GM10266 (cell line): ENCODE results near the gene SPECC1.

Experiments used
- DNase-seq: peaks from one replicate; pipeline ENCODE4 v3.0.0; 2012; ENCODE audit errors: extremely low spot score
- TF ChIP-seq, protein P1 (sequence below): IDR thresholded peaks from 2 replicates; pipeline ENCODE4 v1.5.1; 2012; ENCODE audit warnings: mild to moderate bottlenecking, low read depth; ENCODE audit not compliant: control insufficient read depth, insufficient read depth; ENCODE audit errors: missing control alignments

SPECC1 gene

DNA sequence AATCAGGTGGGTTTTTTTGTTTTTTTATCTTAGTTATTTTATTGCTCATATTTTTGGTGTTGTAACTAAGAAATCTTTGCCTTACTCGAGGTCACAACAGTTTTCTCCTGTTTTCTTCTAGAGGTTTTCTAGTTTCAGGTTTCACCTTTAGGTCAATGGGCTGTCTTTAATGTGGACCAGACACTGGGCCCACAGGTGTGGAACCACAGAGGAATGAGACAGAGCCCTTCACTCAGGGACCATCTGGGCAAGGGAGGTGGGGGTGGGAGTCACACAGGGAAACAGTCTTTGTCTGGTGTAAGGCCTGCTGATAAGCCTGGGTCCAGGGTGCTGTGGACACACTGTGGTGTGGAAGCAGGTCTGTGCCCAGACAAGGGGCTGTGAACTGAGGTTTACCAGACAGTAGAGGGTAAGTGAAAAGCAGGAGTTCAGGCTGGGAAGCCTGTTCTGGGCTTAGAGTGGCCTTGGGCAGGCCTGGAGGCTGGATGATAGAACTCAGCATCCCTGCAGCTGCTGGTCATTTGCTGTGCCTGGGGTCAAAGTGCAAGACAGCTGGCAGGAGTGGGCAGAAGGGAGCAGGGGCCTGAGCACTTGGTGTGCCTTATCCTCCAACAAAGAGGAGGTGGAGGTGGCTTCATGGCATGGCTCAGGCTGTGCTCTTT lies 75.6 kb downstream of the SPECC1 start:
- DNase-seq: no peak
- TF ChIP-seq, protein P1, sequence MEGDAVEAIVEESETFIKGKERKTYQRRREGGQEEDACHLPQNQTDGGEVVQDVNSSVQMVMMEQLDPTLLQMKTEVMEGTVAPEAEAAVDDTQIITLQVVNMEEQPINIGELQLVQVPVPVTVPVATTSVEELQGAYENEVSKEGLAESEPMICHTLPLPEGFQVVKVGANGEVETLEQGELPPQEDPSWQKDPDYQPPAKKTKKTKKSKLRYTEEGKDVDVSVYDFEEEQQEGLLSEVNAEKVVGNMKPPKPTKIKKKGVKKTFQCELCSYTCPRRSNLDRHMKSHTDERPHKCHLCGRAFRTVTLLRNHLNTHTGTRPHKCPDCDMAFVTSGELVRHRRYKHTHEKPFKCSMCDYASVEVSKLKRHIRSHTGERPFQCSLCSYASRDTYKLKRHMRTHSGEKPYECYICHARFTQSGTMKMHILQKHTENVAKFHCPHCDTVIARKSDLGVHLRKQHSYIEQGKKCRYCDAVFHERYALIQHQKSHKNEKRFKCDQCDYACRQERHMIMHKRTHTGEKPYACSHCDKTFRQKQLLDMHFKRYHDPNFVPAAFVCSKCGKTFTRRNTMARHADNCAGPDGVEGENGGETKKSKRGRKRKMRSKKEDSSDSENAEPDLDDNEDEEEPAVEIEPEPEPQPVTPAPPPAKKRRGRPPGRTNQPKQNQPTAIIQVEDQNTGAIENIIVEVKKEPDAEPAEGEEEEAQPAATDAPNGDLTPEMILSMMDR: no peak

DNA sequence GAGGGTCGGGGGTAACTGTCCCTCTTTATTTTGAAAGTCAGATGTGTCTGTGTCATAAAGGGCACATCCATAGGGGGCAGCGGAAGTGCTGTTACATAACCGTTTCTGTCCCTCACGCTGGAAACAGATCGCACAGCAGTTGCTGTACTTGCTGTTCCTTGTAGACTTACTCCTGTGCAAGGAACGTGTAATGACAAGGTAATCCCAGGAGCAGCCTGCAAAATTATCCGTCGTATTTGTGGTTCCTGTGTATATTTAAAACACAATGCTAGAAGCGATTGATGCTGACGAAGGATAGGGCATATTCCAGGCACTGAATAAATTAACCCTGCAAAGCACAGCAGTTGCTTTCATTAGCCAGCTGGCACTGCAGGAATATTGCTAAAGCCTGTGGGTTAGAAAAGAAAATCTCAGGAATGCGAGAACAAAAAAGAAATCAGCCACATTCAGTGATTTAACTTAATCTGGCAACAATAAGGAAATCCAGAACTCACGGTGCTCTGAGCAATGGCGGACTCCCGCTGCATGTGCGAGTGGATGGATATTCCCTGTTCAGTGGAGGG lies 76.2 kb downstream of the SPECC1 start:
- TF ChIP-seq, protein P1: no peak
- no peak for DNase-seq

DNA sequence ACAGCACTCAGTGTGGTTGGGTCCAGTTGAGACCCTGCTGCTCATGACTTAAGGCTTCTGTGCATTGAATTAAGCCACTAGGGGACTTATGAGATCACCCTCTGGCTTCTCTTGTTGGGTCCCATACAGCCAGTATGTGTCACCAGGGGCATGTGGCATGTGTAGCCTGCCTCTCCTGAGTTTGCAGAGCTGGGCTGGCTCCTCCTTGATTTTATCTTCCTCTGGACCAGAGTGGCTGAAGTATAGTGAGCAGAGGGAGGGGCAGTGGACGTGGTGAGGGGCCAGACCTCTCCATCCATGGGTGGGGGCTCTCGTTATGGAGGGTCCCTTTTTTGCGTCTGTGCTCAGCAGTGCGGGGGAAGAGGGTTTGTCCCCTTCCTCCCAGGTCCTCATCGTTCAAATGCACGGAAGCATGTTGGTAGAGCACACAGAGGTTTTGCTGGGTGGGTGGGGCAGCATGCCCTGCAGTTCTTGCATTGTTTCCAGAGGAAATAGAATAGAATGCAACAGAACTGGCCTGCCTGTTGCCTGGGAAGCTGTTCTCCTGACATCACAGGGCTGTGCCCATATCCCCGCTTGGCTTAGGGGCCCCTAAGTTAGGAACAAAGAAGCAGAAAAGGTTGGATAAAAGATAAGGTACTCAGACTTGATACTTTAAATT lies 77.4 kb downstream of the SPECC1 start:
- TF ChIP-seq, protein P1: no peak
- DNase-seq: no peak

DNA sequence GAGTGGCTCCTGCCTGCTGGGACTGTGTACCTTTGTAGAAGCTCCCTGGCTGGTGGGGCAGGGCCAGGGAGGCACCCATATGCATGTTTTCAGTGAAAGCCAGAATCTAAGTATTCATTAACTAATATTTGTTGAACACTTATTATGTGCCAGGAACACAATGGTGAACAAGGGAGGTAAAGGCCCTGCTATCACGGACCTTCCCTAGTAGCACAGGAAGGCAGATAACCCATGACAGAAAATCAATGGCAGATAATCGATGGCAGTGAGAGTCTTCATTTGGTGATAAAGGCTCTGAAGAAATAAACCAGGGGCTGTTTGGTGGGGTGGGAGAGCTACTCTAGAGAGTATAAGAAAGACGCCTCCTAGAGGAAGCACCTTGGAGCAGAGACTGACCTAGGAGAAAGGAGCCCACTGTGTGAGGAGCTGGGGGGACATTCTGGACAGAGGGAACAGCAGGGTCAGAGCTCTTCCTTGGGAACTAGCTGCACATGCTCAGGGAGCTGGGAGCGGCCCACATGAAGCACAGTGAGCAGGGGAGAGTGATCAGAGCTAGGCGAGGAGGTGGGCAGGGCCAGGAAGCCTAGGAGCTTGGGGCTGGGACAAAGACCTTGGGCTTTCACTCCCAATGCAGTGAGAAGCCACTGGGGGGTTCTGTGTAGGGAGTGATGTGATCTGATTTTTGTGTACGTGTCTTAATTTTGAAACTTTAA lies 78.5 kb downstream of the SPECC1 start:
- TF ChIP-seq, protein P1: no peak
- DNase-seq: no peak

DNA sequence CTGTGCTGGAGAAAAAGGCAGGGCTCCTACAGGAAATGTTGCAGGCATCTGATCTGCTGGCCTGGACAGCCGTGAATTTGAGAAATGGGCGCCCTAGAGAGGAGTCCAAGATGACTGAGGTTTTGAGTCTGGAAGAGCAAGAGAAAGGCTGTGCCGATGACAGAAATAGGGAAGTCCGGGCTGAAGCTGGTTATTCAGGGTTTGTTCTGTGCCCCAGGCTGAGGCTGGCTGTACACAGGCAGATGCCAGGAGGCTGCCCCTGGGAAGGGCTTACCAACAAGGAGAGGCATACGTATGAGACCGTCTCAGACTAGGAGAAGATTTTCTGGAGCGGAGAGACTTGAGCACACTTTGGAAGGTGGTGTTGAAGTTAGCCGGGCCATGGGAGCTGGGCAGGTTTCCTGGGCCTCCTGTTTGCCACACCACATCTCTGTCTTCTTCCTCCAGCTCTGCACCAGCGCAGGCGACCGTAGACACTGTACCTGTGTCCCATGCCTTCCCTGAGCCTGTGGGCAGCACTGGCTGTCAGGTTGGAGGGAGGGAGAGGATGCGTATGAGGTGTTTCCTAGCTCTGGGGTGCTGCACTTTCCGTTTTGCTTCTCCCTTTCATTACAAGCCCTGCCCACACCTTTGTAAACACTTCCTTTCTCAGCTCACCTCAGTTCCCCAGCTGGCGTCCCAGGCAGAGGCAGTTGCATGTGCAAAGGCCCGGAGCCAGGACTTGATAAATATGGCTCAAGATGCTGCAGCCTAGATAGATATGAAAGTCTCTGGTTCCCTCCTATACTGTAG lies 80.8 kb downstream of the SPECC1 start:
- TF ChIP-seq, protein P1: no peak
- DNase-seq: no peak

DNA sequence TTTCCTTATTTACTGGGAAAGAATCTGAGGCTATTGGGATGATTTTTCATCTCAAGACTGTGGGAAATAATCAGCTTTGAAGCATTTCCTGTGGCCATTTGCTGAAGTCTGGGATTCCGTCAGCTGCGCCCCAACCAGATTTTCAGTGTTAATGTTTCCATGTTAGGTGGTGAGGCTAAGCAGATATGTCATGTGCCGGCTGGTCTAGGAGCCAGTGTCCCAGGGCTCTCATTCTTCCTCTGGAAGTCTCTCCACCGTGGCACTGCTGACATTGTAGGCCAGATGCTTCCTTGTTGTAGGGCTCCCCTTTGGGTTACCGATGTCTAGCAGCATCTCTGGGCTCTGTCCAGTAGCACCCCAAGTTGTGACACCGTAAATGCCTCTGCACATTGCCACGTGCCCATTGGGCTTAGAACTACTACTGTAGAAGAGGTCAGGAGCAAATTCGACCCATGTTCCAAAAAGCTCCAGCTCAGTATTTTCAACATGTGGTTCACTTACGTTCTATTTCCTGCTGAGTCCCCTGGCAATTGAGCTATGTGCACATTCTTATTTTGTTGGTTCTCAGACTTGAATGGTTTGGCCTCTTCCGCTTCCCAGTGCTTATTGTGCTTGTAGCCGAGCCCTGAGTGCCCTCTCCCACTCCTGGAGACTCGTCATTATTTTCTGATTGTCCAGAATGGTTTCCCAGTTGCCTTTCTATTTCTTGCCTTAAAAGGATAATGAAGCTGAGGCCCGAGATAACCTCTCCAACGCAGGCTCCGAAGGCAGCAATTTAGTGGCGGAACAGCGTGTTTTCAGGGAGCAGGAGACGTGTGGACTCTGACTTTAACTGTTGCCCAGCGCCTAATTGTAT lies 82.2 kb downstream of the SPECC1 start:
- TF ChIP-seq, protein P1: no peak
- no peak for DNase-seq
